ENCODE data around the gene TTF1.
"Not testable (repeated sequence)": the region's sequence is repeated elsewhere in the genome, so short reads cannot be mapped to it uniquely, and the experiment has no call there.

TTF1 gene

DNA sequence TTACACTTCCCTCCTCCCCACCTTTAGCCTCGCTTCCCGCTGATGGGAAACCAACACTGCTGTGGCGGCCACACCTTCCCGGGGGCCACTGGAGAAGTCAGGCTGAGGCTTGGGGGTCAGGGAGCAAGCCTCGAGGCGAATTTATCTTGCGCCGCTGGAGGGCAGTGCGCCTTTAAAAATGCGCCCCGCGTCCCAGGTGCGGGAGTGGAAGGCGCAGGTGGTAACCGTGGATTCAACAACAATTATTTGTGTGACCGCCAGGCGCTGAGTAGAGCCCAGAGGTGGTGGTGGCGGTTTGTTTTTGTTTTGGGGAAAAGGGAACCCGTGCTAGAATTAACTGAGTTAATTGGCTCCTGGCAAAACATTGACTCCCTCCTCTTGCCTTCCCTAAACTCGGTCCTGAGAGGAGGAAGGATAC is 4.5 kb upstream of the TTF1 start:
- DNase-seq (ENCODE audit: low spot score): peak; percentile 78

DNA sequence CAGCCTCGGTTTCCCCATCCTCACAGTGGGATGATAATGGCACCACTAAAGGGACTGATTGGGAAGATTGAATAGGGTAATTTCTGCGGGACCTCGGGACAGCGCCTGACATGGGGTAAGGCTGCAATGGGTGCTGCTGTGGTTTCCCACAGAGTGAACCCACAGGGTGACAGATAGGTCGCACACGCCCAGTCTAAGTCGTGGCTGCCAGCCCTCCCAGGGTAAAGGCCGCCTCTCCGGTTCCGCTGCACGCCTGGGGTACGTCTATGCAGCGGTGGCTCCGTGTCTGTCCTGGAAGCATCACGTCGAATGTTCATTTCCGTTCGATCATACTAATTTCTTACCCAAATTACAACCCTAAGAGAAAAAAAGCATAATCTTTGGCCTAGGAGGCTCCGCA is 4.0 kb upstream of the TTF1 start:
- no peak for DNase-seq (ENCODE audit: low spot score)

DNA sequence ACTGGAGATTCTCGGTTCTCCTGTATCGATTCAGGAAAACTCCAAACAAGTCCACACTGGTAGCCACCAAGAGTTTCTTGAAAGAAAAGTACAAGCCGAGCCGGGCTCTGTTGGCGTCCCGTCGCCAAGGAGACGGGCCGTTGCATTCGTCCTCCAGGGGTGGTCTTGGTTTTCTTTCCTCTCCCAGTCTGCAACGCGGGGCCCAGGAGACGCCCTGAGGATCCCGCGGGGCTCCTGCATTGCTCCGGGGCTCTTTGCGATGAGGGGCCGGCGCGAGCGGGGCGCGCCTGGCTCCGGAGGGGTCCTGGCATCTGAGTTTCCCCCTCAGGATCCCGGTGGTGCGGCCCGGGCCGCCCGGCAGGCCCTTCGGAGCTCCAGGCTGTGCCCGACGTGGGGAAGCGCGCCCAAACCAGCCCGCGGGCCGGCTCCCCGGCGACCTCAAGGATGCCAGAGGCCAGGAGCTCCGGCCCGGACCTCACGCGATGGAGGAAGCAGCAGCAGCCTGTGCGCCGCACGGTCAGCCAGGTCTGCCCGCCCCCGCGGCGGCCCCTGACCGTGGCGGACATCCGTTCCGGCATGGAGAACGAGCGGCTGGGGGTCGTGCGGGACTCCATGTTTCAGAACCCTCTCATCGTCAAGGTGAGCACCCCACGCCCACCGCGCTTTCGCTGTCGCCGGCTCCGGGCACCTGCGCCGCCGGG is 3.3 kb upstream of the TTF1 start, which contains the start of gene CFAP77:
Gene CFAP77 (plus strand): TSS at position 384 of the 701 bp plus-strand sequence. CDS start 61 bp downstream, at position 445.
- DNase-seq (ENCODE audit: low spot score): peak; percentile 80

DNA sequence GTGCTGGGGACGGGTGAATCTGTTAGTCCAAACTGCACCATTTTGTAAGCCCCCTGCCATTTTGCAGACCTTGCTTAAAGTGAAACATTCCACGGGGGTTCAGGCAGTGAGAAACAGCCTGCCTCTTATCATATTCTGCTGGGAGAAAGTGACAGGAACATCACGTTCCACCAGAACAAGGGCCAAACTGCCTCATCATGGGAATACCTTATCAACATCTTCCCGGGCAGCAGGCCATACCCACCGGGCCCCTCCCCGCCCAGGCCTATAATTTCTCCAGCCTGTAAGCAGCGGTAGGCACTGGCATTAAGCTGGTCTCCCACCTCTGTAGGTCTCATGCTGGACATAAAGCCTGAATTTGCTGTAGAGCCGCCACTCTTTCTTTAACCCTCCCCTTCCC is 1.9 kb upstream of the TTF1 start:
- DNase-seq (ENCODE audit: low spot score): no peak

DNA sequence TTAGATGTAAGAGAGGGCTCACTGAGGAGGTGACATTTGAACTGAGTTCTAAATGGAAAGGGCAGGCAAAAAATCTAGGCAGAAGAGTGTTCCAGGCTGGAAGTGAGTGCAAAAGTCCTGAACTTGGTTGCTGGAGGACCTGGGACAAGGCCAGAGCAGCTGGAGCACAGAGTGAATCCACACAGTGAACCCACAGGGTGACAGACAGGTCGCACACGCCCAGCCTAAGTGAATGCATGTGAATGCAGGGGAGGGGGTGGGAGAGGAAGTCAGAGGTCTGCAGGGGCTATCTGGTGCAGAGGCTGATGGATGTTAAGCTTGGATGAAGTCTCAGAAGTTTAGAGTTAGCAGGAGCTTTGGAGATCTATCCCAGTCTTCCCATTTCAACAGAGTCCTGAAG is 556 bp upstream of the TTF1 start:
- DNase-seq (ENCODE audit: low spot score): no peak

DNA sequence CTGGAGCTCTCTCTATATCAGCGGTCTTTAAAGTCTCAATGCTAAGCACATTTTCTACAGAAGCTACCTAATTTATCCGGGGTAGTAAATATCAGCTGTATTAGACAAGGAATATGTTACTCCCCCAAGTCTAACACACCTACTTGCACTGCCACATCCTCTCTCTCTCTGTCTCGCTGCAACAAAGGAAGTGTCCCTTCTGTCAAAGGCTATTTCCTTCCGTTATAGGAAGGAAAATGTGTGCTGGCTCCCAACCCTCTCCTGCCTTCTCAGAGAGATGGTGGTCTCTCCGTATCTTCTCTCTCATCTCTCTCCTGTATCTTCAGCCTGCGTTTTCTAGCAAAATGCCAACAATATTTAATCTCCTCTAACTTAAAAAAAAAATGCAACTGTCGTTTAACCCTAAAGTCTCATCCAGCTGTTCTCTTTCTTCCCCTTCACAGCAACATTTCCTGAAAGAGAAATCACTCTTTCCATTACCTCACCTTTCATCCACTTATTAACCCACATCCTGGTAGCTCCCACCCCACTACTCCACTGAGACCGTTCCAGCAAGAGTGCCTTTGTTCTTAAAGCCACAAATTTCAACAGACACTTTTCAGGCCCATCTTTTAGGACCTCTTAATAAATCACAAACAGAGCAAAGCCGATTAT is 2.3 kb downstream of the TTF1 start:
- DNase-seq (ENCODE audit: low spot score): no peak

DNA sequence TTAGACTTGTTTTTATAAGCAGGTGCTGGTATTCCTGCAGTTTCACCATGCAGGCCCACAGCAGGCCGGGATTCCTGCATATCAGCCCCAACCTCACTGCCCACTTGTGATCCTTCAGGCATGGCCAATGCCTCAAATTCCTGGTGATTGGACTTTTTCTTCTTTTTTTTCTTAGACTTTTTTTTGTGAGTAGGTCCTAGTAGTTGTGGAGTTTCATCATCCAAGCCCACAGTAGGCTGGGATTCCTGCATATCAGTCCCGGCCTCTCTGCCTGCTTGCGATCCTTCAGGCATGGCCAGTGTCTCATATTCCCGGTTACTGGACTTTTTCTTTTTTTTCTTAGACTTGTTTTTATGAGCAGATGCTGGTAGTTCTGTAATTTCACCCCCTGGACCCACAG is 4.8 kb downstream of the TTF1 start:
- DNase-seq (ENCODE audit: low spot score): no peak

DNA sequence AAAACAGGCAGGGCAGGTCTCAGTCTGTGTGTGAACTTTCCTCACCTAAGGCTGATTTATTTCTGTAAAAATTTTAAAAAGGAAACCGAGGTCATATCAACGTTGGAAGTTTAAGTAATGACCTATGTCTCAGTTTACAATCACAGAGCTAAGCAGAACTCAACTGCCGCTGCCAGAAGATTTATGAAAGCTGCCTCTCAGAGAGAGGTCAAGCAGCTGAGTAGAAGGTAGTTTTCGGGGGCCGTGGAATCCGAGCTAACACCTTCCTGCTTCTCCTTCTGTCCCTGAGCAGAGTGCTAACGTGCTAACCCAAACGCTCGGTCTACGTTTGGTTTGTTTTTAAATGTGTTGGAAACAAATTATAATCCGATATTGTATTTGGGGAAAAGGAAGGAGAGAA is 11.1 kb downstream of the TTF1 start:
- no peak for DNase-seq (ENCODE audit: low spot score)

DNA sequence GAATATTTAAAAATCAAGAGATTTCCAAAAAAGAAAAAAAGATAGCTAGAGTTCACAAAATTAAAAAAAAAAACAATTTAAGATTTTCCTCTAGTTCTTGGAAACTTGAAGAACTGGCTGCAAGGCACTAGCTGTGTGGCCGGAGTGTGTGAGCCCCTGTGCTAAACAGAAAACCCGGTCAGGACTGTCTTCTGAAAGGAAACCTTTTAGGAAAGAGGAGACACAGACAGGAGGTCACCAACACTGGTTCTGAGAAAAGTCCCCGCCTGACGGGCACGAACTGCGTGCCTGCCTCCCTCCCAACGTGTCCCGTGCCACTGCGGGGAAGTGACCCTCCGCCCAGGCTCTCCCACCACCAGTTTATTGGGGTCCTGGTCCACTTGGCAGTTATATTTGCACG is 15.2 kb downstream of the TTF1 start:
- no peak for DNase-seq (ENCODE audit: low spot score)

DNA sequence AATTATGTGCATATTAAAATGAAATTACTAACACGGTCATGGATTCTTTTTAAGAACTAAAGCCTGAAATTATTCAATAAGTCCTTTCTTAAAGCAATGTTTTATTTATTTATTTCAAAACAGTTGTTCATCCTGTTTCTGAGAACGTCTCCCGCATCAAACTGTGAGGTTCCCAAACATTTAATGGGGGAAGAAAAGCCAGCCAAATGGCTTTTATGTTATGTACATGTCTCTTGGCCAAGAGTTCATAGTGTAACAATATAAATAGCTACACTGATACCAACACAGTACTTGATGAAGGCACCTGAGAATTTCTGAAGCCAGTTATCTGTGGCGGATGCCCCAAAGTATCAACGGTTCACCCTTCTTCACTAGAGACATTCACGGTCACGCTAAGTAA is 15.7 kb downstream of the TTF1 start:
- DNase-seq (ENCODE audit: low spot score): no peak

DNA sequence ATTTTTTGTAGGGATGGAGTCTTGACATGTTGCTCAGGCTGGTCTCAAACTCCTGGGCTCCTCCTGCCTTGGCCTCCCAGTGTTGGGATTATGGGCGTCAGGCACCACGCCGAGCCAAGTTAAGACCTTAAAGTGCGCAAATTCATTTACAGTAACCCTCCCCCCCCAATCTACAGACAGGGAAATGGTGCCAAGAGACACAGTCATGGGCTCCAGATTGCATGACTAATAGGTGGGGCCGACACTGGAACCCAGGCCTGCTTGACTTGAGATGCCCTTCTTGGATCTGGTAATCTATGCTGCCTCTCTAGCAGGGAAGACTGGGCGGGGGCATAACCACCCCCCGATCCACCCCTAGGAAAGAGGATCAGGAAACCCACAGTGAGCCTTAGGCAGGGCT is 19.5 kb downstream of the TTF1 start:
- DNase-seq (ENCODE audit: low spot score): no peak

DNA sequence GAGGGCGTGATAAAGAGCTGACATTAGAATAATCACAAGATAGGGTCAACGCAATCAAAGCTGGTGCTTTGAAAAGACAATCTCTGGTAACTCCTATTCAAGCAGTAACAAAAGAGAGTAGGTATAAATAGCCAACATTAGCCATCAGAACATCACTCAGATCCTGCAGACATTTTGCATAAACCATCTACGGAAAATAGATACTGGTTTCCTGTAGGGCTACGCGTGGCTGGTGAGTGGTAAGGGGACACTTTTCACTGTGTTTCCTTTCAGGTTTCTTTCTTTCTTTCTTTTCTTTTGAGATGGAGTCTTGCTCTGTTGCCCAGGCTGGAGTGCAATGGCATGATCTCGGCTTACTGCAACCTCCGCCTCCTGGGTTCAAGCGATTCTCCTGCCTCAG is 22.3 kb downstream of the TTF1 start:
- DNase-seq (ENCODE audit: low spot score): no peak

DNA sequence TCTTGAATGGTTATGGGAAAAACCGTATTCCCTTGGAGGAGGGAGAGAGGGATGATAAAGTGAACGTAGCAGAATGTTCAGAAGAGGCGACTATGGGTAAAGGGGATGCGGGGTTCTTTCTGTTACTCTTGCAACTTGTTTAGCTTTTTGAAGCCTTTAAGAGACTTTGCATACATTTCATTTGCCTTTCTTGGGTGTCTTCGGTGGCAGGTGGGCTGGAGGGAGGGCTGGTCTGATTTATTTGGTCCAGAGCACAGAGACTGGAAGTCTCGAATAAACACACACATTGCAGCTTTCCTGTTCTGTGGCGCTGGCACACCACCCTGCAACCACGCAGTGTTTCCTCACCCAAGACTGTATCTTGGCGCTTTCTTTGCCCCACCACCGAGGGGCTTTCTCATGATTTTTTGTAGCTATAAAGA is 23.2 kb downstream of the TTF1 start:
- no peak for DNase-seq (ENCODE audit: low spot score)

DNA sequence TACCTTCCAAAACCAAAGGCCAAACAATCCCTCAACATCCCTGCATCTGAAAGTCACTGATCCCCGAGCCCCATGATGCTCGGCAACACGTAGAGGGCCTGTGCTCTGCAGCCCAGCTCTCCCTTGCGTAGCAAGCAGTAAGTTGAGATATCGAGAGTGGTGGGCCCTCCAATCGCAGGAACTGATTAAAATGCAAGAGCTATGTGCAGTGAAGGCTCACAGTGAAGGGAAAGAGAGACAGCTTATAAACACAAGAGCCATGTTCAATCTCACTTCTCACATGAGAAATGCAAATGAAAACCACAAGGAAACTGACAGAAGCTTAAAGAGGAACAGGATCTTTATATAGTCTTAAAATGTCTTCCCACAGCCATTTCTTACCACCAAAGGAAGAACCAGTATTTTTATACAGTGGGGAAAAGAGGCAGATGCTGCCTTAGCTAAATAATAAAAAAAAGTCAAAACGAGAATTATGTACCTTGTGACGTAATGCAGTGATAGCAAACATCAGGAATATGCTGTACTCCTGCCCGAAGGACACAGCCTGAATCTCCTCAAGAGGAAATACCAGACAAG is 24.6 kb downstream of the TTF1 start:
- no peak for DNase-seq (ENCODE audit: low spot score)

DNA sequence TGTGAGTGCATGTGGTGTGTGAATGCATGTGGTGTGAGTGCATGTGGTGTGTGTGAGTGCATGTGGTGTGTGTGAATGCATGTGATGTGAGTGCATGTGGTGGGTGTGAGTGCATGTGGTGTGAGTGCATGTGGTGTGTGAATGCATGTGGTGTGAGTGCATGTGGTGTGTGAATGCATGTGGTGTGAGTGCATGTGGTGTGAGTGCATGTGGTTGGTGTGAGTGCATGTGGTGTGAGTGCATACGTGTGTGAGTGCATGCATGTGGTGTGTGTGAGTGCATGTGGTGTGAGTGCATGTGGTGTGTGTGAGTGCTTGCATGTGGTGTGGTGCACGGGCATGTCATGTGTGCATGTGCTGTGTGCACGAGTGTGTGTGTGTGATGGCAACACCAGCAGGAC is 28.2 kb downstream of the TTF1 start:
- not testable (repeated sequence) for DNase-seq (ENCODE audit: low spot score)

DNA sequence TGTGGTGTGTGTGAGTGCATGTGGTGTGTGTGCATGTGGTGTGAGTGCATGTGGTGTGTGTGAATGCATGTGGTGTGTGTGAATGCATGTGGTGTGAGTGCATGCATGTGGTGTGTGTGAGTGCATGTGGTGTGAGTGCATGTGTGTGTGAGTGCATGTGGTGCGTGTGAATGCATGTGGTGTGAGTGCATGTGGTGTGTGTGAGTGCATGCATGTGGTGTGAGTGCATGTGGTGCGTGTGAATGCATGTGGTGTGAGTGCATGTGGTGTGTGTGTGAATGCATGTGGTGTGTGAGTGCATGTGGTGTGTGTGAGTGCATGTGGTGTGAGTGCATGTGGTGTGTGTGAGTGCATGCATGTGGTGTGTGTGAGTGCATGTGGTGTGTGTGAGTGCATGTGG is 28.9 kb downstream of the TTF1 start:
- not testable (repeated sequence) for DNase-seq (ENCODE audit: low spot score)

DNA sequence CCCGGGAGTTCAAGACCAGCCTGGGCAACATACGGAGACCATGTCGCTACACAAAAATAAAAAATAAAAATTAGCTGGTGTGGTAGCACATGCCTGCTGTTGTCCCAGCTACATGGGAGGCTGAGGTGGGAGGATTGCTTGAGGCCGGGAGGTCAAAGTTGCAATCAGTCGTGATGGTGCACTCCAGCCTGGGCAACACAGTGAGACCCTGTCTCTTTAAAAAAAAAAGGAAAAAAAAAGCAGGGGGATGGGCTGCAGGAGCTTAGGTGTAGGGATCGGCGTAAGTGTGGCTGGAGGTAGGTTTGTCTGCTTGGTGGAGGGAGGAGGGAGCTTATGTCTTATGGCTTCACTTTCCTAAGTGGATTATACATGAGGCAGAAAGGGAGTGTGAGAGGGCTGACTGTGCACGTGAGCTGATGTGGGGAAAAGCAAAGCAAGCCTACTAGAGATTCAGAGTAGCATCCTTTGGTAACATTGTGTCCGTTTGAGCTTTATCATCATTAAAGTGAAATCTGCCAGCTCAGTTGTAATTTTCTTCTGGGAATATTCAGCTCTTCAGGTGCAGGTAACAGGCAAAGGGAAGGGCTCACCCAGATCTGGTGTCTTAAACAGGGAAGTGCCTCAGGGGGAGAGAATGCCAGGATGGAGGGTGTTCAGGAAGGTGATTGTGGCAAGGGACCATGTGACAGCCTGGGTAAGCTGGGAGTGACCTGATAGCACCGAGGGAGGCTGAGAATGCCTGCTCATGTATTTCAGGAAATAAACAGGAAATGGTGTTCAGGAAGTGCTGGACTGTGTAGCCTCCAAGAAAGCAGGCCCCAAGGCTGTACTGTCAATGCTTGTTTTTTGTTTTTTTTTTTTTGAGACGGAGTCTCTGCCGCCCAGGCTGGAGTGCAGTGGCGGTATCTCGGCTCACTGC is 34.2 kb downstream of the TTF1 start:
- DNase-seq (ENCODE audit: low spot score): peak; percentile 71

DNA sequence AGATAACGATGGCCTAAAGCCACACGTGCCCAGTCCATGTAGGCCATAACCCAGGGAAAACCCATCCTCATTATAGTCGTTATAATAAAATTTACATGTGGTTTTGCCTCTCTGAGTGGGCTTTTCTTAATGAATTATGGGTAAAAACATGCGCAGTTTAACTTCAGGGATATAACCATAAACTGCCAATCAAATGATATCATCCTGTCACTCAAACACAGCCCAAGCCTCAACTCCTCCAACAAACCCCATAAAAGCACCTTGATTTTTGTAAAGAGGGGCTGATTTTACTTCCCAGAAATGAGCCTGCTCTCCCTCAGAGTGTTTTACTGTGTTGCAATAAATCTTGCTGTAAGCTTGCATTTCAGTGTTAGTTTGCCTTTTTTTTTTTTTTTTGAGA is 36.0 kb downstream of the TTF1 start:
- no peak for DNase-seq (ENCODE audit: low spot score)

DNA sequence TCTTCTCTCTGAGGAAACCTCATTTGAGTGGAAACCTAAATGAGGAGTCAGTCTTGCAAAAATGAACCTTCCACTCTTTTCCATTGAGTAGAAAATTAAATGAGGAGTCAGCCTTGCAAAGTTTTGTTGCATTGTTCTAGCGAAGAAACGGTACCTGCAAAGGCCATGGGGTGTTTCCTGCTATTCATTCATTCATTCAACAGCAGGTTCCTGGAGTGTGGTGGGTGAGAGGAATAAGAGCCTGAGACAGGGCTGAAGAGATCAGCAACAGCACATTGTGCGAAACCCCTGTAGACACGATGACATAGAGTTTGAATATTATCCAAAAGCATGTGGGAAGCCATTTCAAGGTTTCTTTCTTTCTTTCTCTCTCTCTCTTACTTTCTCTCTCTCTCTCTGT is 37.2 kb downstream of the TTF1 start:
- no peak for DNase-seq (ENCODE audit: low spot score)

DNA sequence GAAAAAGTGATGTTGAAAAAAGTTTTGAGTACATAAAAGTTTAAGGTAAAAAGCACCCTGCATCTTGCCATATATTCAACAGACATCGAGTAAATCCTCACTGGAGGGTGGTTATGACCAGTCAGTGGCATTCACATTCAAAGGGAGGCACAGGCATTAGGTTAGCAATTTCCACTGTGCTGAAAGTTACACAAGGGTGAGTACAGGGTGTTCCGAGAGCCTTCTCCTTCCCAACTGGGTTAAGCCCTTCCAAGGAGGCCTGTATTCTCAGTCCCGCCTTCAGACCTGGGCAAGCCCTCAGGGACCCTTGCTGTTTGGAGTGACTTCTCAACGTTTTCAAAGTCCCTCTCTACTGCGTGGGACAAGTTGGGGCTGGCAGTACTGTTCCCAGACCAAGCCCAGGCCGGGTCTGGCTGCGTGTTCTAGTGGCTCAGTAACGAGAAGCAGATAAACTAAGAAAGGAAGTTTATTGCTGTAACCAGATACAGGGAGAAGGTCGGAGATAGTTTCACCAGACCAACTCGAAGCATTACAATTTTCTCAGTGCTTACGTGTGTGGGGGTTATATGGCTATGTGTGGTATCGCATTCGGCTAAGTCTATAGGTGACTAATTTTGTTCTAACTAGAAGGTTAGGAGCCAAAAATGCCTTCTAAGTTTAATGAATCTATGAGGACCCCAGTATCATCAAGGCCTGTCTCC is 38.9 kb downstream of the TTF1 start:
- DNase-seq (ENCODE audit: low spot score): no peak

DNA sequence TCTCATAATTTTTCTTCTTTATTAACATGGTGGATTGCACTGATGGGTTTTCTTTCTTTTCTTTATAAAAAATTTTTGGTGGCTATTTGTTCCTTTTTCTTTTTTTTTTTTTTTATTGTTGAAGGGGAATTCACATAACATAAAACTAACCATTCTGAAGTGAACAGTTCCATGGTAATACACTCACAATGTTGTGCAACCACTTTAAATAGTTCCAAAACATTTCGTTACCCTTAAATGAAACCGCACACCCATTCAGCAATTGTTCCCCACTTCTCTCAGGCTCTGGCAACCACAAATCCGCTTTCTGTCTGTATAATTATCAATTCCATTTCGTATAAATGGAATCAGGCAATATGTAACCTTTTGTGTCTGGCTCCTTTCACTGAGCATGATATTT is 40.2 kb downstream of the TTF1 start:
- no peak for DNase-seq (ENCODE audit: low spot score)

DNA sequence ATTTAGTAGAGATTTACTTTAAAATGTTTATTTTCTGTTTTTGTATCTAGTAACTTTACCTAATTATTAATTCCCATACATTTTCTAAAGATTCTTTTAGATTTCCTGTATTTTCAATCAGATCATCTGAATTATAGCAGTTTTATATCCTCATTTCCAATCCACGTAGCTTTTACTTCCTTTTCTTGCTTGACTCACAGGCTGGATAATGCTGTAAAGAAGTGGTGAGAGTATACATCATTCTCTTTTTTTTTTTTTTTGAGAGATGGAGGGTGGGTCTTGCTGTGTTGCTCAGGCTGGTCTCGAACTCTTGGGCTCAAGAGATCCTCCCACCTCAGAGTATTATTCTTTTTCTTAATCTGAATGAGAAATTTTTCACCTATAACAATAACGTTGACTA is 40.7 kb downstream of the TTF1 start:
- no peak for DNase-seq (ENCODE audit: low spot score)
